Ishikawa (cell line): ENCODE results near the gene MYH16.

Source experiments
- CEBPB ChIP-seq: IDR thresholded peaks from 2 replicates; pipeline ENCODE4 v1.6.1; 2012
- CREB1 ChIP-seq: IDR thresholded peaks from 2 replicates; pipeline ENCODE4 v1.6.1; 2012; ENCODE audit warnings: low read depth
- EGR1 ChIP-seq: IDR thresholded peaks from 2 replicates; pipeline ENCODE4 v1.6.1; 2012
- EP300 ChIP-seq: IDR thresholded peaks from 2 replicates; pipeline ENCODE4 v1.6.1; 2012; ENCODE audit warnings: borderline replicate concordance
- FOXM1 ChIP-seq: IDR thresholded peaks from 2 replicates; pipeline ENCODE4 v1.6.1; 2012; ENCODE audit warnings: low read depth, borderline replicate concordance
- MAX ChIP-seq: IDR thresholded peaks from 2 replicates; pipeline ENCODE4 v1.6.1; 2012
- NFIC ChIP-seq: IDR thresholded peaks from 2 replicates; pipeline ENCODE4 v1.6.1; 2012
- RAD21 ChIP-seq: IDR thresholded peaks from 2 replicates; pipeline ENCODE4 v1.6.1; 2012; ENCODE audit warnings: low read depth
- REST ChIP-seq: IDR thresholded peaks from 2 replicates; pipeline ENCODE4 v1.6.1; 2012; ENCODE audit warnings: low read depth, mild to moderate bottlenecking
- TAF1 ChIP-seq: IDR thresholded peaks from 2 replicates; pipeline ENCODE4 v1.6.1; 2012; ENCODE audit warnings: low read depth, mild to moderate bottlenecking
- TCF12 ChIP-seq: IDR thresholded peaks from 2 replicates; pipeline ENCODE4 v1.6.1; 2012; ENCODE audit warnings: low read depth
- TEAD4 ChIP-seq: IDR thresholded peaks from 2 replicates; pipeline ENCODE4 v1.6.1; 2012
- USF1 ChIP-seq: IDR thresholded peaks from 2 replicates; pipeline ENCODE4 v1.6.1; 2012
- YY1 ChIP-seq: IDR thresholded peaks from 2 replicates; pipeline ENCODE4 v1.6.1; 2012; ENCODE audit warnings: low read depth
- ZBTB7A ChIP-seq: IDR thresholded peaks from 2 replicates; pipeline ENCODE4 v1.6.1; 2012; ENCODE audit warnings: low read depth

MYH16 gene

GRCh38 chr7:99272476-99273045, at the start of gene MYH16:
MYH16 (plus strand) TSS chr7:99272839.
- TF ChIP-seq YY1: no peak
- no peak for TF ChIP-seq TCF12
- no peak for TF ChIP-seq NFIC
- TF ChIP-seq MAX: no peak
- no peak for TF ChIP-seq RAD21
- TF ChIP-seq USF1: no peak
- no peak for TF ChIP-seq CEBPB
- no peak for TF ChIP-seq EGR1
- no peak for TF ChIP-seq REST
- no peak for TF ChIP-seq TEAD4
- TF ChIP-seq TAF1: no peak
- no peak for TF ChIP-seq CREB1
- no peak for TF ChIP-seq EP300
- no peak for TF ChIP-seq ZBTB7A
- no peak for TF ChIP-seq FOXM1

DNA sequence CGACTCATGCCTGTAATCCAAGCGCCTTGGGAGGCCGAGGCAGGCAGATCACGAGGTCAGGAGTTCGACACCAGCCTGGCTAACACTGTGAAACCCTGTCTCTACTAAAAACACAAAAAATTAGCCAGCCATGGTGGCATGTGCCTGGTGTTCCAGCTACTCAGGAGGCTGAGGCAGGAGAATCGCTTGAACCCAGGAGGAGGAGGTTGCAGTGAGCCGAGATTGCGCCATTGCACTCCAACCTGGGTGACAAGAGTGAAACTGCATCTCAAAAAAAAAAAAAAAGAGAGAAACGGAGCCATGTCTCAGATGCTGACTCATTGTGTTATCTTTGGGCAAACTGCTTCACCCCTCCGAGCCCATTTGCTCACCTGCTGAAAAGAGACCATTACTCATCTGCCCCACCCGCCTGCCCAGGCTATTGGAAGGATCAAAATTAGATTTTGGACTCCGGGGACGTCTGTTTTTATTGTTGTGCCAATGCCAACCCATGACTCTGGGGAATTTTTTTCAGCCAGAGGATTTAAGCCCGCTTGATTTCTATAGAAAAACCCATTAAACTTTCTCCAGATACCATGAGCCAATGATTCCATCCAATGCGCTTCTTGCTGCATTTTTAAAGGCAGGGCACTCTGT, 48.3 kb upstream of the MYH16 start:
- peak; percentile 45; the same call in 1 of the 2 replicates for TF ChIP-seq CEBPB

DNA sequence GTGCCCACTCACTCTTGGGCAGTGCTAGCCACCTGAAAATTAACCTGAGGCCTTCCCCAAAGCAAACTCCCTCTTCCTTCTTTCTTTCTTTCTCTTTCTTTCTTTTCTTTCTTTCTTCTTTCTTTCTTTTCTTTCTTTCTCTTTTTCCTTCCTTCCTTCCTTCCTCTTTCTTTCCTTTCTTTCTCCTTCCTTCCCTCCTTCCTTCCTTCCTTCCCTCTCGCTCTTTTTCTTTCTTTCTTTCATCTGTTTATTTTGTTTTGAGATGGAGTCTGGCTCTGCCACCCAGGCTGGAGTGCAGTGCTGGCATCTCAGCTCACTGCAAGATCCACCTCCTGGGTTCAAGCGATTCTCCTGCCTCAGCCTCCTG, 47.8 kb upstream of the MYH16 start:
- TF ChIP-seq NFIC (no peak), EGR1 (no peak)

GRCh38 chr7:99229234-99229633, 43.4 kb upstream of the MYH16 start:
- no peak for TF ChIP-seq ZBTB7A
- no peak for TF ChIP-seq CEBPB
- TF ChIP-seq TEAD4: no peak
- TF ChIP-seq EGR1: no peak
- TF ChIP-seq NFIC: no peak
- TF ChIP-seq MAX: no peak
- TF ChIP-seq FOXM1: no peak
- TF ChIP-seq CREB1: no peak
- no peak for TF ChIP-seq USF1
- TF ChIP-seq TAF1: no peak
- no peak for TF ChIP-seq REST
- no peak for TF ChIP-seq YY1
- TF ChIP-seq RAD21: no peak
- no peak for TF ChIP-seq TCF12
- TF ChIP-seq EP300: no peak

DNA sequence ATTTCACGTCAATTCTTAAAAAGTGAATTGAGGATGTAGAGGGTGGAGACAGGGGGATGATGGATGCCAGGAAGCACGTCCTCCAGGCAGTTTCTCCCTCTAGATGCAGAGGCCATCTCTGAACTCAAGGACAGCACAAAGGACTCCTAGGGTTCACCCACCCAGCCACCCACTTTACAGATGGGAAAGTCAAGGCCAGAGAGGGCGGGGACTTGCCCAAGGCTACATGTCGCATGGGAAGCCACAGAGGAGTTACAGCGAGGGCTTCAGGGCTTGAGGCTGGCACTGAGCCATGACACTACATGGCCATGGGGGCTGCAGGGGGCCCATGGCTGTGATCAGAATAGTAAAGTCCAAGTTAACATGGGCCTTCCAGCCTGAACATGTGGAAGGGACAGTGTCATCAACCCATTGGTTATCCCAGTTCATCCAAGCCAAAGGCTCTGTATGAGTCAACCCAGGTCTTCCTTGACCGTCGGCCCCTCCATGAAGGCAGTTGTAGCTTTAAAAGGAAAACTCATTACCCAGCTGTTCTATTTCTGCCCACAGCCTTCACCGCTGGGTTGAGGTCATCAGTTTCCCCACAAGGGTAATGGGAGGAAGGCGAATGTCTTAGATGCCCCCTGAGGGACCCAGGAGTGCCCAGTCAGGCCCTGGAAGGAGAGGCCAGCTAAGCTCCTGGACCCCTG, 40.4 kb upstream of the MYH16 start:
- TF ChIP-seq CEBPB: no peak
- TF ChIP-seq YY1: no peak
- no peak for TF ChIP-seq USF1
- no peak for TF ChIP-seq RAD21
- TF ChIP-seq EGR1: no peak
- no peak for TF ChIP-seq TEAD4
- no peak for TF ChIP-seq TAF1

DNA sequence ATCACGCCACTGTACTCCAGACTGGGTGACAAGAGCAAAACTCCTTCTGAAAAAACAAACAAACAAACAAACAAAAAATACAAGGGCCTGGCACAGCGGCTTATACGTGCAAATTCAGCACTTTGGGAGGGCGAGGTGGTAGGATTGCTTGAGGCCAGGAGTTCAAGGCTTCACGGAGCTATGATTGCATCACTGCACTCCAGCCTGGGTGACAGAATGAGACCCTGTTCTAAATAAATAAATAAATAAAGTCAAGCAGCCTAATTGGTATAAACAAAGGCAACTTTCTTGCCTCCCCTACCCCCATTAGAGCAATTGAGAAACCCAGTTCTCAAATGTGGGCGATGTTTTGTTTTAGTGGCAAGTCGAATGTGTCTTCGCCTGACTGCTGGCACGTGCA, 38.5 kb upstream of the MYH16 start:
- no peak for TF ChIP-seq CREB1
- TF ChIP-seq YY1: no peak
- TF ChIP-seq EGR1: no peak
- TF ChIP-seq ZBTB7A: no peak
- no peak for TF ChIP-seq MAX
- no peak for TF ChIP-seq CEBPB
